Body of pancreas (tissue), 4 donors: ENCODE data around the gene KIF16B.

ENCODE experiments used
- CTCF ChIP-seq, 7 experiments: fragments of 450-650 bp in 4 of 7; fragments of 200-600 bp in 3 of 7; sonication (generic) in 3 of 7; IDR thresholded peaks; one replicate each; pipeline ENCODE4 v1.5.1; 2016 to 2019; ENCODE audit warnings: antibody characterized with exemption in 7 of 7
- POLR2A ChIP-seq, 3 donors: fragments of 450-650 bp; IDR thresholded peaks; one replicate each; pipeline ENCODE4 v1.6.1; 2016; ENCODE audit warnings: antibody characterized with exemption in 3 of 3, mild to moderate bottlenecking in 2 of 3

GRCh38 chr20:16520154-16520553 is 53.1 kb downstream of the KIF16B start:
- no peak for TF ChIP-seq CTCF (IDR thresholded peaks at IDR 0.05)
- TF ChIP-seq POLR2A (IDR thresholded peaks at IDR 0.05), result no peak
